C4-2B (cell line): ENCODE data around the gene BAG1.

Source experiments
- CTCF ChIP-seq: fragments of 450-650 bp; conservative IDR thresholded peaks from 2 replicates; pipeline ENCODE4 v1.5.1; 2017; ENCODE audit warnings: mild to moderate bottlenecking
- ZFX ChIP-seq: fragments of 450-650 bp; IDR thresholded peaks from 2 replicates; pipeline ENCODE4 v1.6.1; 2017

GRCh38 chr9:33244137-33244784 is 20.2 kb downstream of the BAG1 start:
- TF ChIP-seq CTCF (no peak), ZFX (no peak)
